Measurements from ENCODE around the gene RASAL2.

DNA sequence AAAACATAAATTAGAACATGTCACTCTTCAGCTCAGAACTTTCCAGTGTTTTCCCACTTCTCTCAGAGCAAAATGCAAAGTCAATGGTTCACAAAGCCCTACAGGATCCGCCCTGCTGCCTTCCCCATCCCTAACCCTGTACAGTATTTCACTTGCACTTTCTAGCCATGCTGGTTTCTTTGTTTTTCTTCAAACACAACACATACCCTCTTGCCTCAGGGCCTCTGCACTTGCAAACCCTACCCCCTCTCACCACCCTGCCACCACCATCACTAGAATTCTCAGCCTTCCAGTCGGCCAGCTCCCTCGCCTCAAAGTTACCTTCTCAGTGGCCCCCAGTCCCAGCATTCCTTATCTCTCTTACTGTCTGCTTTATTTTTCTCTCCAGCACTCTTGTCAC is 436.6 kb downstream of the RASAL2 start:
- TF ChIP-seq POLR2AphosphoS5 (IDR thresholded peaks at IDR 0.05; ENCODE audit: borderline replicate concordance, low read depth, low read length) (no peak), EZH2 (IDR thresholded peaks at IDR 0.05) (no peak), FOXP2 (optimal IDR thresholded peaks at IDR 0.05; ENCODE audit: control extremely low read depth, extremely low read length, insufficient read depth) (no peak)
